H1 (cell line): ENCODE results near the gene HOXA13. TPM values are rescaled to one million over a fixed set of nuclear protein-coding genes. Genes with fewer than 3 reads are reported as not detected.
A peak's percentile ranks its signal among the peaks of the same experiment; 100 is the strongest.

Source experiments
- ASH2L ChIP-seq: fragments of 200-600, 300-600 bp; sonication (generic); IDR thresholded peaks from one replicate; pipeline ENCODE4 v1.7.1; 2017; ENCODE audit warnings: low read length
- CHD7 ChIP-seq: fragments of 300-600 bp; sonication (generic); IDR thresholded peaks from 2 replicates; pipeline ENCODE4 v1.7.1; 2012; ENCODE audit warnings: low read length, moderate library complexity, mild to moderate bottlenecking, inconsistent platforms; ENCODE audit not compliant: insufficient replicate concordance
- HDAC2 ChIP-seq, 2 experiments: fragments of 300-600 bp in 1 of 2; sonication (generic) in 1 of 2; IDR thresholded peaks; 2 replicates each; pipeline ENCODE4 v1.6.1; 2011 to 2012; ENCODE audit warnings: low read depth in 2 of 2, low read length in 2 of 2, mild to moderate bottlenecking in 2 of 2, moderate library complexity in 2 of 2, borderline replicate concordance in 1 of 2, inconsistent platforms in 1 of 2
- SAP30 ChIP-seq: fragments of 300-600 bp; sonication (generic); IDR thresholded peaks from 2 replicates; pipeline ENCODE4 v1.7.1; 2012; ENCODE audit warnings: low read length, moderate library complexity, mild to moderate bottlenecking, inconsistent platforms; ENCODE audit not compliant: insufficient read depth, insufficient replicate concordance
- TAF1 ChIP-seq: IDR thresholded peaks from 2 replicates; pipeline ENCODE4 v1.6.1; 2011; ENCODE audit warnings: mild to moderate bottlenecking, low read depth, low read length
- TCF12 ChIP-seq: IDR thresholded peaks from 2 replicates; pipeline ENCODE4 v1.6.1; 2011; ENCODE audit warnings: low read depth, mild to moderate bottlenecking, low read length
- TEAD4 ChIP-seq: IDR thresholded peaks from 2 replicates; pipeline ENCODE4 v1.6.1; 2012; ENCODE audit warnings: low read depth, low read length, inconsistent platforms, mixed read lengths
- USF2 ChIP-seq: IDR thresholded peaks from 2 replicates; pipeline ENCODE4 v1.6.1; 2011; ENCODE audit warnings: low read length, improper control_type of control experiment
- polyA plus RNA-seq, 7 experiments: library from polyadenylated mRNA; depleted of rRNA in 3 of 7; stranded (reverse) in 5 of 7; unstranded in 2 of 7; fragments of >200 nt in 5 of 7; fragments of 200-250 nt in 2 of 7; gene quantifications; 1 replicate in 5 of 7; 2 replicates in 1 of 7; 4 replicates in 1 of 7; pipeline versions ENCODE4 v1.2.1 to v1.2.3, GENCODE V29; 2011 to 2013; ENCODE audit warnings: missing spikeins in 2 of 7, mixed read lengths in 2 of 7
- total RNA-seq: library from RNA; stranded (reverse); fragmentation: NEBNext Ultra II Directional; extraction: Animal tissue kit (Norgen Biotek cat#: 25700); gene quantifications from 2 replicates; pipeline ENCODE4 v1.2.1, GENCODE V29; 2021

Gene HOXA13
- total and polyA plus RNA-seq, 2 of the 8 experiments (the other 6 are each of a cell fraction or from before 2014, with no cell fraction given), result not detected

GRCh38 chr7:27239387-27240014 is 39.6 kb upstream of the HOXA13 start (continued):
- TF ChIP-seq CHD7 (no peak), HDAC2 (IDR thresholded peaks at IDR 0.05; ENCODE audit: borderline replicate concordance in 1 of 2, low read depth in 2 of 2, low read length in 2 of 2) (no peak), TCF12 (0 out of 2 replicates have a peak, but pooled peaks have one; percentile 21), TEAD4 (no peak), USF2 (no peak), ASH2L (no peak), SAP30 (no peak), TAF1 (no peak)
